Neural cell (in vitro differentiated cells): ENCODE data around the gene KIFC3.

Experiments used
- CTCF ChIP-seq: fragments of 450-650 bp; IDR thresholded peaks from 2 replicates; pipeline ENCODE4 v1.5.1; 2014; ENCODE audit warnings: antibody characterized with exemption, mild to moderate bottlenecking, moderate library complexity; ENCODE audit not compliant: poor library complexity, severe bottlenecking
- EZH2 ChIP-seq: fragments of 200-600, 300-800 bp; shearing (Covaris generic), sonication (generic); IDR thresholded peaks from 2 replicates; pipeline ENCODE4 v1.6.1; 2014; ENCODE audit warnings: antibody characterized with exemption, low read length, borderline replicate concordance, mild to moderate bottlenecking; ENCODE audit not compliant: insufficient read depth, poor library complexity, severe bottlenecking
- POLR2AphosphoS5 ChIP-seq: IDR thresholded peaks from 2 replicates; pipeline ENCODE4 v1.6.1; 2012
- RAD21 ChIP-seq: fragments of 450-650 bp; conservative IDR thresholded peaks from 2 replicates; pipeline ENCODE4 v1.6.1; 2014; ENCODE audit warnings: antibody characterized with exemption, mild to moderate bottlenecking, moderate library complexity

- TF ChIP-seq CTCF (no peak), EZH2 (no peak), RAD21 (no peak), POLR2AphosphoS5 (no peak)
Measured at GRCh38 chr16:57817680-57818079, 15.4 kb upstream of the KIFC3 start.
